ENCODE results near the gene CMTM2. TPM values are rescaled to one million over a fixed set of nuclear protein-coding genes. Genes with fewer than 3 reads are reported as not detected.

Gene CMTM2, protein sequence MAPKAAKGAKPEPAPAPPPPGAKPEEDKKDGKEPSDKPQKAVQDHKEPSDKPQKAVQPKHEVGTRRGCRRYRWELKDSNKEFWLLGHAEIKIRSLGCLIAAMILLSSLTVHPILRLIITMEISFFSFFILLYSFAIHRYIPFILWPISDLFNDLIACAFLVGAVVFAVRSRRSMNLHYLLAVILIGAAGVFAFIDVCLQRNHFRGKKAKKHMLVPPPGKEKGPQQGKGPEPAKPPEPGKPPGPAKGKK
- polyA plus RNA-seq: 0.25 TPM
- long read RNA-seq, donor 1: 0 reads
- long read RNA-seq, donor 2: 0 reads
- long read RNA-seq, donor 3: 0 reads
- long read RNA-seq, donor 4: 0 reads
- long read RNA-seq, donor 5: 0 reads
- long read RNA-seq, donor 6: 0 reads
- long read RNA-seq, donor 7: 0 reads
- long read RNA-seq, donor 8: 0 reads
- long read RNA-seq, donor 9: 0 reads
- long read RNA-seq, donor 10: 0 reads
- long read RNA-seq, donor 11: 0 reads

DNA sequence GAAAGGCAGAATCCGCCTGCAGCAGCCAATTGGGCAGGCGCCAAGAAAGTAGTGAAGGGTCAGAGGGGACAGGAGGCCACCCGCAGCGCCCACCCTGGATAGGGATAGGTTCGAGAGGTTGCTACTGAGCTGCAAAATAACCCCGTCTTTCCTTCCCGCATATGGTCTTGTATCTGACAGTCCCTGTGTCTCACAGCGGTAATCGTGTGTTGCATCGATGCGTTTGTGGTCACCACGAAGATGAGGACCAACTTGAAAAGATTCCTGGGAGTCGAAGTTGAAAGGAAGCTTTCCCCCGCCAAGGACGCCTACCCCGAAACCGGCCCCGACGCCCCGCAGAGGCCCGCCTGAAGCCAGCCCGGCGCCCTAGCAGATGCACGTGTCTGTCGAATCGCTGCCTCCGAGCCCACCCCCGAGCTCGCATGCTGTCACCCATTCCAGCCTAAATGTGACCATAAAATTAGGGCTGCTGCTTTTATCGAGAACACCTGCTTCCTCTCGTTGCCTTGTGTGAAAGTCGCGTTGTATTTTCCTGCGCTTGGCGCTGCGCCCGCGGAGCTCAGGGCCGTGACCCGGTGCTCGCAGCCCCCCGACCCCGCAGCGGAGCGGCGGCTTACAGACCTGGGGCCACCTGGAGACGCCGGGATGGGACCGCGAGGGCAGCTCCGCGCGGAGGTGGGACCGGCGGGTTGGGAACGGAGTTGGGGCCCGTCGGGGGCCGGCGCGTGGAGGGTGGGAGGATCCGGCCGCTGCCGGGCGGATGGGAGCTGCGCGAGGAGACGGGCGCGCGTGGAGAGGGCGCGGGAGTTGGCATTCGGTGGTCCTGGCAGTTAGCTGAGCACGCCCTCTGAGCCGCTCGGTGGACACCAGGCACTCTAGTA lies at the start of gene CMTM2:
TSS of gene CMTM2 (plus strand) at position 813 of the 881 bp plus-strand sequence. CDS start 145 bp downstream, outside the sequence.
- Histone ChIP-seq H3K9me3 (ENCODE audit: control insufficient read depth, low read depth, low read length) (no peaks in the 10 kb centered on the region), H3K36me3 (ENCODE audit: control insufficient read depth, insufficient read depth, low read length) (no peaks in the 10 kb centered on the region), H3K4me3 (ENCODE audit: low read length) (no peak within 1 kb of the TSS), H3K4me1 (ENCODE audit: control insufficient read depth, insufficient read depth, low read length) (peaks cover 9% of the 10 kb centered on the region), H3K27me3 (ENCODE audit: control insufficient read depth, insufficient read depth, low read length) (peaks cover 25% of the 10 kb centered on the region), H3K27ac (ENCODE audit: low read length) (no peak within 1 kb of the TSS)
- DNase-seq: peak; percentile 18 to 46
- WGBS (ENCODE audit: insufficient coverage, low lambda C conversion rate): no CpG with 5 or more reads among the region's 77 CpGs

DNA sequence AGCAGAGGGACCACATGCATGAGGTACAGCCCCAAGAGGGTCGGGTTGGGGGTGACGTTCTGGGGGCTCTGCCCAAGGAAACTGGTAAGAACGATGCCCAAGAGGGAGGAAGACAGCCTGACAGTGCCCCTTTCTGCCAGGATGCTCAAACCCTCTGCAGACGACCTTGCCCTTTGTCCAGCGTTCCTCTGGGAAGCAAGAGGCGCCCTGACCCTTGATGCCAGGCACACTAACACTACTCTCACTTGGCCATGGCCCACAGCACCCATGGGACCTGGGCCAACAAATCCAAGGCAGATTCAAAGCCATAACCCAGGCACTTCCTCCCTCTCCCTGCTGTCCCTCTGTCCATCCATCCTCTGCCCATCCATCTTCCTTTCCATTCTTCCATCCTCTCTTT lies 49.8 kb upstream of the CMTM2 start:
- H3K4me3 ChIP-seq (ENCODE audit: low read length): no peak overlapping the region
- no CpG with 5 or more reads among the region's 6 CpGs for WGBS (ENCODE audit: insufficient coverage, low lambda C conversion rate)
- peaks cover 61% of the 10 kb centered on the region for H3K36me3 ChIP-seq (ENCODE audit: control insufficient read depth, insufficient read depth, low read length)
- H3K9me3 ChIP-seq (ENCODE audit: control insufficient read depth, low read depth, low read length): no peaks in the 10 kb centered on the region
- no peaks in the 10 kb centered on the region for H3K27me3 ChIP-seq (ENCODE audit: control insufficient read depth, insufficient read depth, low read length)
- H3K27ac ChIP-seq (ENCODE audit: low read length): no peak overlapping the region
- H3K4me1 ChIP-seq (ENCODE audit: control insufficient read depth, insufficient read depth, low read length): peaks cover 8% of the 10 kb centered on the region
- DNase-seq: no peak

DNA sequence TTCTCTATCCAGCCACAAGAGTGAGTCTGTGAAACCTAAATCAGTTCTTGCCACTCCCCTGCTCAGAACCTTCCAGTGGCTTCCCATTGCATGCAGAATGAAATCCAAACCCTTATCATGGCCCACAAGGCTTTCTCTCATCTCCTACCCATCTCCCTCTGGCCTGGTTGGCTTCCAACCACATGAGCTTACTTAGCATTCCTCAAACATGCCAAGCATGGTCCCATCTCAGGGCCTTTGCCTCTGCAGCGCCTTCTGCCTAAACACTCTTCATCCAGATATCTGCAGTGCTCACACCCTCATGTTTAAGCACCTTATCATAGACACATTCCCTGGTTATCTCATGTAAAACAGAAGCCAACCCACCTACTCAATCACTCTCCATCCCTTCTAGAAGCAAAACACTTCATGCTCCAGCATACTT lies 44.9 kb upstream of the CMTM2 start:
- peaks cover 9% of the 10 kb centered on the region for H3K4me1 ChIP-seq (ENCODE audit: control insufficient read depth, insufficient read depth, low read length)
- WGBS (ENCODE audit: insufficient coverage, low lambda C conversion rate): no CpG with 5 or more reads among the region's 1 CpG
- H3K27ac ChIP-seq (ENCODE audit: low read length): no peak overlapping the region
- H3K9me3 ChIP-seq (ENCODE audit: control insufficient read depth, low read depth, low read length): peaks cover 4% of the 10 kb centered on the region
- H3K27me3 ChIP-seq (ENCODE audit: control insufficient read depth, insufficient read depth, low read length): no peaks in the 10 kb centered on the region
- DNase-seq: no peak
- peaks cover 52% of the 10 kb centered on the region for H3K36me3 ChIP-seq (ENCODE audit: control insufficient read depth, insufficient read depth, low read length)
- H3K4me3 ChIP-seq (ENCODE audit: low read length): no peak overlapping the region

DNA sequence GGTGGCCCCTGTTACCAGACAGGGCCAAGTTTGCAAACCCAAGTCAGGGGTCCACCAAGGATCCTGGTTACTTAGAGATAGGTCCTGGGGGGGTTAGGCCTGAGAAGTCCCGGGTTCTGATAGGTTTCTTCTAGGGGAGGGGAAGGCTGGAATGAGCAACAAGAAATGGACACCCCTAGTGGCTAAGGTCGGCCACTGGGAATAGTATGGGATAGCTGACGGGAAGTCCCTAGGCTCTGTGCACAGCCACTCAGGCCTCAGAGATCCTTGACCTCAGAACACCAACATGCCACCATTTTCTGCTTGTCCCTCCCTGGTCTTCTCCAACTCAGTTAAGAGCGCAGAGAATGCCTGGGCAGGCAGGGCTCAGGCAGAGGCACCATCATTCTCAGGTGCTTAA lies 42.7 kb upstream of the CMTM2 start:
- H3K9me3 ChIP-seq (ENCODE audit: control insufficient read depth, low read depth, low read length): peaks cover 4% of the 10 kb centered on the region
- no peak overlapping the region for H3K4me3 ChIP-seq (ENCODE audit: low read length)
- DNase-seq: no peak
- WGBS (ENCODE audit: insufficient coverage, low lambda C conversion rate): no CpG with 5 or more reads among the region's 4 CpGs
- H3K27me3 ChIP-seq (ENCODE audit: control insufficient read depth, insufficient read depth, low read length): no peaks in the 10 kb centered on the region
- peaks cover 37% of the 10 kb centered on the region for H3K36me3 ChIP-seq (ENCODE audit: control insufficient read depth, insufficient read depth, low read length)
- no peak overlapping the region for H3K27ac ChIP-seq (ENCODE audit: low read length)
- peaks cover 17% of the 10 kb centered on the region for H3K4me1 ChIP-seq (ENCODE audit: control insufficient read depth, insufficient read depth, low read length)

DNA sequence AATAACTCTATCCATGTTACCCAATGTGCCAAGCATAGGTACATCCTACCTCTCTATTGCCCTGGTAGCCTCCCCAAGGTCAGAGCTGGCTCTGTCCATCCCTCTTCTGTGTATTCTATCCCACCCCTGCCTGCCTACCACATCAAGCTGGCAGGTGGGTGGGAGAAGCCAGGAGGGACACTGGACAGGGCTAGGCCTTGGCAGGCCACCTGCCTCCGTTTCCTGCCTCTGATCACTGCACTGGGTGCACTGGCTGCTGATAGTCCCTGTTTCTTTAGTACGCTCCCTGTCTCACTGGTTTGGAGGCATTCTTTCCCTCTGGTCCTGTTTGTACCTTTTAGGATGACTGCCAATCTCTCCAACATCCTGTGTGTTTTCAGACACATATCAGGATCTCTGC lies 42.0 kb upstream of the CMTM2 start:
- H3K36me3 ChIP-seq (ENCODE audit: control insufficient read depth, insufficient read depth, low read length): peaks cover 42% of the 10 kb centered on the region
- no peaks in the 10 kb centered on the region for H3K27me3 ChIP-seq (ENCODE audit: control insufficient read depth, insufficient read depth, low read length)
- no peak for DNase-seq
- peaks cover 17% of the 10 kb centered on the region for H3K4me1 ChIP-seq (ENCODE audit: control insufficient read depth, insufficient read depth, low read length)
- no peak overlapping the region for H3K4me3 ChIP-seq (ENCODE audit: low read length)
- peaks cover 4% of the 10 kb centered on the region for H3K9me3 ChIP-seq (ENCODE audit: control insufficient read depth, low read depth, low read length)
- no CpG with 5 or more reads among the region's 2 CpGs for WGBS (ENCODE audit: insufficient coverage, low lambda C conversion rate)
- H3K27ac ChIP-seq (ENCODE audit: low read length): no peak overlapping the region

DNA sequence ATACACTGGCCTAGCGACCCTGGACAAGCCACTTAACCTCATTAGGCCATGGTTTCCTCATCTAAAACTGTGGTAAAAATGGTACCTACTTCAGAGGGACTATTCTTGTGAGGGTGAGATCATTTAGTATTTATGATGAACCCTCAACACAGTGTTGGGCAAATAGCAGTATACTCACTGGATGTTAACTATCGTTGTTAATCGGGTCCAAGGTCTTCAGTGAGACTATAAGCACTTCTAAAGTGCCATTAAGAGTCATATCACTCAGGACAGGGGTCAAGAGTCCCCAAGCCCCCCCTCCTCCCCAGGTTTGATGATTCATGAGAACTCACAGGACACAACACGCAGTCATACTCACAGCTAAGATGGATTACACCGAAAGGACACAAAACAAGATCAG lies 40.4 kb upstream of the CMTM2 start:
- peak overlapping the region; percentile 91 for H3K27ac ChIP-seq (ENCODE audit: low read length)
- WGBS (ENCODE audit: insufficient coverage, low lambda C conversion rate): no CpG with 5 or more reads among the region's 5 CpGs

DNA sequence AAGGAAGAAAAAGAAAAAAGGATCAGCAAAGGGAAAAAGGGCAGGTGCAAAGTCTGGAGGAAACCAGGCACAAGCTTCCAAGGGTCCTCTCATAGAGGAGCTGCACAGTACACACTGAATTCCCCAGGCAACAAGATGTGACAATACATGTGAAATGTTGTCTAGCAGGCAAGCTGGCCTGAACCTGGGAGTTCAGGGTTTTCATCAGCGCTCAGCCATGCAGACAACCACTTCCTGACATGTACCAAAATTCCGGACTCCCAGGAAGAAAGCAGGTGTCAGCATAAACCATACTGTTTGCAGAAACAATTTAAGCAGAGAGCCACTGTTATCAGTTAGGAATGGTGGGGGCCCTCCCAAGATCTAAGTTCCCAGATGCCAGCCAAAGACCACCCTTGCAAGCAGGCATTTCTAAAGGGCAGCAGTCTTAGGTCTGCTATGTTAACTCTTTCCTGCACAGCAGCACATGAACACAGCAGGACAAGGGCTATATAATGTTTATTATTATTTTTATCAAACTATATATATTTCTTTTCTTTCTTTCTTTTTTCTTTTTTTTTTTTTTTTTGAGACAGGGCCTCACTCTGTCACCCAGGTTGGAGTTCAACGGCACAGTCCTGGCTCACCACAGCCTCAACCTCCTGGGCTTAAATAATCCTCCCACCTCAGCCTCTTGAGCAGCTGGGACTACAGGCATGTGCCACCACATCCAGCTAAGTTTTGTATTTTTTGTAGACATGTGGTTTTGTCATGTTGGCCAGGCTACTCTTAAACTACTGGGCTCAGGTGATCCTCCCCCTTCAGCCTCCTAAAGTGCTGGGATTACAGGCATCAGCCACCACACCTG lies 39.4 kb upstream of the CMTM2 start:
- peak overlapping the region; percentile 59 for H3K27ac ChIP-seq (ENCODE audit: low read length)
- peaks cover 44% of the 10 kb centered on the region for H3K36me3 ChIP-seq (ENCODE audit: control insufficient read depth, insufficient read depth, low read length)
- H3K9me3 ChIP-seq (ENCODE audit: control insufficient read depth, low read depth, low read length): peaks cover 4% of the 10 kb centered on the region
- WGBS (ENCODE audit: insufficient coverage, low lambda C conversion rate): no CpG with 5 or more reads among the region's 3 CpGs
- H3K27me3 ChIP-seq (ENCODE audit: control insufficient read depth, insufficient read depth, low read length): no peaks in the 10 kb centered on the region
- peaks cover 17% of the 10 kb centered on the region for H3K4me1 ChIP-seq (ENCODE audit: control insufficient read depth, insufficient read depth, low read length)
- DNase-seq: peak; percentile 65 to 84
- no peak overlapping the region for H3K4me3 ChIP-seq (ENCODE audit: low read length)

More for the DNA sequence above, 40.4 kb upstream of the CMTM2 start:
- DNase-seq: peak; percentile 87 to 95
- Histone ChIP-seq H3K27me3 (ENCODE audit: control insufficient read depth, insufficient read depth, low read length) (no peaks in the 10 kb centered on the region), H3K36me3 (ENCODE audit: control insufficient read depth, insufficient read depth, low read length) (peaks cover 46% of the 10 kb centered on the region), H3K4me1 (ENCODE audit: control insufficient read depth, insufficient read depth, low read length) (peaks cover 17% of the 10 kb centered on the region), H3K4me3 (ENCODE audit: low read length) (no peak overlapping the region), H3K9me3 (ENCODE audit: control insufficient read depth, low read depth, low read length) (peaks cover 4% of the 10 kb centered on the region)

DNA sequence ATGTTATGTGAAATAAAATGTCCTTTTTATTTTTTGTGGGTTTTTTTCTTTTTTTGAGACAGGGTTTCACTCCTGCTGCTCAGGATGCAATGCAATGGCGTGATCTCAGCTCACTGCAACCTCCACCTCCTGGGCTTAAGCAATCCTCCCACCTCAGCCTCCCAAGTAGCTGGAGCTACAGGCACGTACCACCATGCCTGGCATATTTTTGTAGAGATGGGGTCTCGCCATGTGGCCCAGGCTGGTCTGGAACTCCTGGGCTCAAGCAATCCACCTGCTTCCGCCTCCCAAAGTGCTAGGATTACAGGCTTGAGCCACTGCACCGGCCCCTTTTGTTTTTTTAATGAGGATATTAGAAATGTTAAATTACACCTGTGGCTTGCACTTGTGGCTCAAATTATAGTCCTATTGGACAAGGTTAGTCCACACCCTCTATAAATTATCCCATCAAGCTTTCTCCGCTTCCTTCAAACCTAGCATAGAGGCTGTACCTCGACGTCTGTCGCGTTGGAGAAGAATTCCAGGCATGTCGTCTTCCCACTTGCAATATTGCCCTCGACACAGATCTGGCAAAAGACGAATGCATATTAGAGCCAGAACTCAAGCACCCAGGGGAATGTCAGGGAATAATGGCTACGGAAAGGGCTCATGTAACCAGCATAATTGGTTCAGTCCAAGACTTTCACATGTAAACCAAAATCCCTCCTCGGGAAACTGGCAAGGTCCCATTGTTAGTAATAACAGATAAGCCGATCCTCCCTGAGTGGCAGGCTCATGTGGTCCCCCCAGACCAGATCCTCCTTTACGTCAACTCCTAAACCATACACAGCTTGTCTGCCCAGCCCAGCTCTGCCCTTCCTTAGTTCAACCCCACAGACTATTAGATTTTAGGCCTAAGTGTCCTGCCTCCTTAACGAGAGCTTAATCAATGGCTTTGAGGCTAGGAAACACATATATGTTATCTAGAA lies 37.6 kb upstream of the CMTM2 start:
- WGBS (ENCODE audit: insufficient coverage, low lambda C conversion rate): 100% methylated on average over 2 of the region's 18 CpGs
- peaks cover 4% of the 10 kb centered on the region for H3K9me3 ChIP-seq (ENCODE audit: control insufficient read depth, low read depth, low read length)
- peaks cover 17% of the 10 kb centered on the region for H3K4me1 ChIP-seq (ENCODE audit: control insufficient read depth, insufficient read depth, low read length)
- no peak for DNase-seq
- H3K4me3 ChIP-seq (ENCODE audit: low read length): no peak overlapping the region
- H3K36me3 ChIP-seq (ENCODE audit: control insufficient read depth, insufficient read depth, low read length): peaks cover 34% of the 10 kb centered on the region
- no peak overlapping the region for H3K27ac ChIP-seq (ENCODE audit: low read length)
- no peaks in the 10 kb centered on the region for H3K27me3 ChIP-seq (ENCODE audit: control insufficient read depth, insufficient read depth, low read length)

DNA sequence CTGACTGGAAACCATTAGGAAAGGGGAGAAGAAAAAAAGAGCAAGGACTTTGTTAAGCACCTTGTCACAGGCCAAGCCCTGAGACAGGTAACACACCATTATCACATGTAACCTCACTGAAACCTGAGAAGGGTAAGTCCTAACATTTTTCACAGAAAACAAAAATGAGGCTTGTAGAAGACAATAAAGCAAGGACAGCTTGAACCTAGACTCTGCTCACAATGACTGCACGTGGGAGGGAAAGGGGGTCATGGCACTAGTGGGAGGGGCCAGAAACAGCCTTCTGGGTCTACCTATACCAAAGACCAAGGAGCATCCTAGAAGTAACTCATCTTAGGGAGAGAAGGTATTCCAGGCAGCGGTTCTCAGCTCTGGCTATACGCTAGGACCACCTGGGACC lies 36.9 kb upstream of the CMTM2 start:
- WGBS (ENCODE audit: insufficient coverage, low lambda C conversion rate): no CpG with 5 or more reads among the region's 3 CpGs
- H3K4me1 ChIP-seq (ENCODE audit: control insufficient read depth, insufficient read depth, low read length): peaks cover 17% of the 10 kb centered on the region
- H3K27ac ChIP-seq (ENCODE audit: low read length): no peak overlapping the region
- peaks cover 4% of the 10 kb centered on the region for H3K9me3 ChIP-seq (ENCODE audit: control insufficient read depth, low read depth, low read length)
- DNase-seq: no peak
- no peaks in the 10 kb centered on the region for H3K27me3 ChIP-seq (ENCODE audit: control insufficient read depth, insufficient read depth, low read length)
- H3K36me3 ChIP-seq (ENCODE audit: control insufficient read depth, insufficient read depth, low read length): peaks cover 28% of the 10 kb centered on the region
- no peak overlapping the region for H3K4me3 ChIP-seq (ENCODE audit: low read length)
